Suppressor macrophage (primary cell): ENCODE data around the gene CHI3L2.

Source experiments
- DNase-seq, 4 experiments: peaks; one replicate each; pipeline ENCODE4 v3.0.0-alpha.2; 2020 to 2022

The CHI3L2 gene

DNA sequence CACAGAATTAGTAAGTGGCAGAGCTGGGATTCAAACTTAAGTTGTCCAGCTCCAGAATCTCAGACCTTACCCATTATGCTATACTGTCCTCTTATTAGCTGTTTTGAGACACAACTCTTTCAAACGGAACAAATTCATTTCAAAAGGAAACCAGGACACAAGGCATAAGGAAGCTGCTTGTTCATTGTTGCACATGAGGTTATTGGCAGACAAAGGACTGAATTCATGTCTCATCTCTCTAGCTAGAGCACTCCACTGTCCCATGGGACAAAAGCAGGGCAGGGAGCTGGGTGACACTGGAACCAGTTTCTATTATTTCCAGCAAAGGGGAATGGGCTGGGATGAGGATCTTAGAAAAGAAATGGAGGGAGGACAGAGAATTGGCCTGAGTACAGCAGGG lies 26.4 kb downstream of the CHI3L2 start:
- DNase-seq, result no peak

DNA sequence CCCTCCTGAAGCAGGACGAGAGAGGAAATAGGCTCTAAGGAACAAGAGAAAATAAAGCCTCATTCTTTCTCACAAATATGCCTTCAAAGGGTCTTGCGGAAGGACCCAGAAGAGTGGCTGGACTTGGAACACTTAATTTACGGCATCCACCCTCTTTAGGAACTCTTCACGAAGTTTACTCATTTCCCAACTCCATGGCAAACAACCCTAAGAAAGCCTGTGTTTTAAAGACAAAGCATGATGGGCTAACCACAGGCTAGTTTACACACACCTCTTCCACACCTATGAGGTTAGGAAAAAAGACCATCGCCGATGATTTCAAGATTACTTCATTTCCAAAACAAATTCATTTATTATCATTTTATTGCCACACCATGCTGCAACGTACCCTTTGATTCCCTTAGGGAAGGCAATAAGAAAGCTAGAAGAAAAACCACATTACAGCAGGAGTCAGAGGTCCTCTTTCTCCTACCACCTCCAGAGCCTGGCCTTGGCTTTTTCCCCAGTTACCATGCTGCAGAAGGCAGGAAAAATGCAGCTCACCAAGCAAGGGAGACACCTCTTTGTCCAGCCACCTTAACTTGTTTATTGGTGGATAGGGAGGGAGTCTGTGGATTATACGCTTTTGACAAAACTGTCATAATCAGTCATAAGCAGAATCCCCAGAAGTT lies 29.6 kb downstream of the CHI3L2 start:
- DNase-seq, result no peak

DNA sequence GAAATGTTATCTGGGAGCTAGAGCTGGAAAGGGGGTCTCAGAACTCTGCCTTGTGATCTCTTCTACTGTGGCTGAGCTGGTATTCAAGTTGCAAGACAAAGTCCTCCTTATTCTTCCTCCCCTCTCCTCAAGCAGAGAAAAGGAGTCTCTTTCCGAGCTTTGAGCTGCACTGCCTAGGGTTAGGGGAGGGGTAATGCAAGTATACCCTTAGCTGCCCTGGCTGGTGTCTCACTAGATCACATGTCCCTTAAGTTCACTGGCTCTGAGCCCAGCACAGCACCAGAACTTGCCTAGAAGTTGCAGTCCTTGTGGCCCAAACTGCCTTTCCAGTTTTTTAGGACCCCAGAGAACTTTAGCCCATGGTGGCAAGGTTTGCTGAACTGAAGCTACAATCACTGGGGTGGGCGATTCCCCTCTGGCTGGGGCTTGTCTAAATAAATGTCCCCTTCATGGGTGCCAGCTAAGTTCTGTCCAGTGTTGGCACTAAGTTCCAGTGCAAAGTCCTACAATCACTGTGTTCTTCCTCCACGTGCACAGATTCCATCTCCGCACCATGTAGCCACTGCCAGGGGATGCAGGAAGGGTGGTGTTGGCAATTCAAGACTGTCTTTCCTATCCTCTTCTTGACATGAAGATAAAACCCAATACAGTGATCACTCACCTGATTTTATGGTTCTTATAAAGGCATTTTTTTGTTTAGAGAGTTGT lies 40.4 kb downstream of the CHI3L2 start:
- DNase-seq, result no peak

DNA sequence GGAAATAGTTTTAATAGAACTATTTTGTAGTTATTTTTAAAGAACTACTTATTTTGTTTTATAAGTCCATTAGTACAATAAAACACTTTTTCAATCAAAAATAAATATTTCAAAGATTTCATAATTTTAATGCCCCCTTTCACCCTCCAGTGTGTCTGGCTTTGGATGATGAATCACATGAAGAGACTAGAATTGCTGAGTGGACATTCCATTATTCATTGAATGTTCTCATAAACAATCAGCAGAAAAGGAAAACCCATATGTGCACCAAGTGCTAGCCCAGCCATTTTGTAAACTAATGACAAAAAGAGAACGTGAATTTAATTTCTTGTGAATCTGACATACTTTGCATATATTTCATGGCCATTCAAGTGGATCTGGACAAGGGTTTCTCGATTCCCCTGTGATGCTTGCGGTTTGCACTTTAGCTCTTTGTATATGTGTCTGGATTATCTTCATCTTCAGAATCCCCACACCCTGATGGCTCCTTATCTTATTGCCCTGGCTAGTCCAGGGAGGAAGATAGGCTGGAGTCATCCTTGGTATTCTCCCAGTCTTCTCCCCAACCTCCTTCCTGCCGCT lies 42.4 kb downstream of the CHI3L2 start:
- no peak for DNase-seq

DNA sequence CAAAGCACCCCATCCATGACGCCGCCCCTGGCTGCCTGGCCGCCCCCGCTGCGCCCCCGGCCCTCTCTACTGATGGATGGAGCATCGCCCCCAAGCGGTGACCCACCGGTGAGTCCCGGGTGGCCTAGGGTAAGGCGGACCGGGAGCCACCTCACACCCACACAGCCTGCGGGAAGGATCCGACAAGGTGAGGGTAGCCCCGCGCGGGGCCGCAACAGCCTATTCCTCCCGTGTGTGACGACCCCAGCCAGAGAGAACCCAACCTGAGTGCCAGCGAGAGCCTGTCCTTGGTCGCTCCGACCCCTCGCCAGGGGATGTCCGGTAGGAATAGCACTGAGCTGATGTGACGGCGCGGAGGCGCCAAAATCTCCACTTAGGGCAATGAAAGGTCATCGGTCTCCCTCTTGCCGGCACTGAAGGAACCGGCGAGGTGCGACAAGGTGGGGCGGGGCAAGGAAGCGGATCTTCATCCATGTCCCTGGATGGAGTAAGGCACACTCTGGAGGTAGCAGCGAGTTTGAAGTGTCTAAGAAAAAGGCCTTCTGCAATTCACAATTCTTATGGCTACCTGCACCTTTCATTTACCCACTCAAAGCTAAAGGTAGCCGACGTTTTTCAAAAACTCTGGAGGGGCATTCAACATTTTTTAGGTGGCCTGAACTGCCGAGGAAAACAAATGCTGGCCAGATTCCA lies 43.4 kb downstream of the CHI3L2 start:
- no peak for DNase-seq

DNA sequence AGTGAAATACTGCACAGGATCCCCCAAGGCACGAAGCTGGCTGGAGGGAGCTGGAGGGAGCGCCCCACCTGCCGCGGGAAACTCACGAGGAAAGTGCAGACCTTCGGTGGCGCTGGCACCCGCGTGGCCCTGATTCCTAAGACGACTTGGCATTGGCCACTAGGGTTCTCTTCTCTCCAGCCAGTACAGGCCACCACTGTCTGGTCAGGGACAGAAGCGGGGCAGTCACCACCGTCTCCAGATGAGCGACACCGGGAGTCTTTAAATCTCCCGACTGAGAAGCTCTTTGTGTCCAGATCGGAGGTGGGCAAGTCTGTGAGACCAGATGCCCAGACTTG lies 43.9 kb downstream of the CHI3L2 start:
- no peak for DNase-seq

DNA sequence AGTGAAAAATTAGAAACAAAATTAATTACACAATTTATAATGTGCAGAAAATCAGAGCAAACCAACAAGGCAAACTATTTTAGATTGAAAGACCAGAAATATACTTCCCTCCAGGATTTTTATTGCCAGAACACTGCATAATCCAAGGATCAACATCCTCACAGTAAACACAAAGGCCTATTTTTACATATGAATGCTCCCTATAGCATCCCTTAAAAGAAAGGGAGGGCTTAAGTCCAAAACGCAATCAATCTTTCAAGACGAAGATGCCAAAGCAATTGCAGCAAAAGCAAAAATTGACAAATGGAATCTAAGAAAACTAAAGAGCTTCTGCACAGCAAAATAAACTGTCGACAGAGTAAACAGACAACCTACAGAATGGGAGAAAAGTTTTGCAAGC lies 44.6 kb downstream of the CHI3L2 start:
- no peak for DNase-seq

DNA sequence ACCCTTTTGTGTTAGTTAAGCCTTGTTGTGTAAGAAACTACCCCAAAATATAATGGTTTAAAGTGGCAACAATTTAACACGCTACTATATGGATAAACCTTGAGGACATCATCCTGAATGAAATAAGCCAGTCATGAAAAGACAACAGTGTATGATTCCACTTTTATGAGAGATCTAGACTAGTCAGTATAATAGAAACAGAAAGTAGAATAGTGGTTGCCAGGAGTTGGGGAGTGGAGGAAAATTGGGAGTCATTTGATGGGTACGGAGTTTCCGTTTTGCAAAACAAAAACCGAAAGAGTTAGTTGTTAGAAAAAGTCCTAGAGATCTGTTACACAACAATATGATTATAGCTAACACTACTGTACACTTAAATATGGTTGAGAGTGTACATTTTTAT lies 47.1 kb downstream of the CHI3L2 start:
- DNase-seq, result no peak

DNA sequence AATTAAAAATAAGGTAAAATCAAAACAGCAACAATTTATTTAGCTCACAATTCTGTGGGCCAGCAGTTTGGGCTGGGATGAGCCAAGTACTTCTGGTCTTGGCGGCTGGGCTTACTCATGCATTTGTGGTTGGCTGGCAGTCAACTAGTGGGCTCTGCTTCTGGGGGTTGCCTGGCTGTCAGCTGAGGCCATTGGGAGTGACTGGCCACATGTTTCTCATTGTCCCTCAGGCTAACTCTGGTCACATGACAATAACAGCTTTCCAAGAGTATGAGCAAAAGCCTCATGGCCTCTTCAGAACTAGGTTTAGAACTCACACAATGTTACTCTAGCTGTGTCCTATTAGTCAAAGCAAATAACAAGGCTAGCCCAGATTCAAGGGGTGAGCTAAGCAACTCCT lies 47.6 kb downstream of the CHI3L2 start:
- peak; percentile 25 to 49 (median 38) for DNase-seq

DNA sequence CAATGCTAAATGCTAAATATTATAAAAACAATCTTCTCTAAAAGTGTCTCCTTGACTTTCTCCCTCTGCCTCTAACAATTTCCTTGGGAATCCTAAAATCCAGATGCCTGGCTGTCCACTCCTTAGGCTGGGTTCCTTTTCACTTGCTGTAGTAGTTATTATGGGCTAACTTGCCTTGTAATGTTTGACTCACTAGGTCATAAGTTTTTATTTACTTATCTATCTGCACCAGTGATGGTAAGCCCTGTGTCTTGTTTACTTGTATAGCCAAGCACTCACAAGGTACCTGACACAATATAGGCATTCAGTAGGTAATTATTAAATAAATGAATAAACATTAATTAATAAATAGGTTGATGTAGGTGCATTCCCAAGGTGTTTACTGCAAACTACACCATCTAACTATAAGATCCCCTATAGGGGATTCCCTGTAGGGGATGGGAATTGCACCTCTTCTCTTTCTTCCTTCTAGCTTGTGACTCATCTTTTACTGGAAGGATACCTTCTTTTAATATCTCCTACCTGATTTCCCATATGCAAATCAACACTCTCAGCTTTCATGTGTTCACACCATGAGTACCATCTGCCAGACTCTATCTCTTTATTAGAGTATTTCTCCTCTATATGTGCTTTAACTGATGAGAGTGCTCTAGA lies 48.4 kb downstream of the CHI3L2 start:
- DNase-seq, result no peak

DNA sequence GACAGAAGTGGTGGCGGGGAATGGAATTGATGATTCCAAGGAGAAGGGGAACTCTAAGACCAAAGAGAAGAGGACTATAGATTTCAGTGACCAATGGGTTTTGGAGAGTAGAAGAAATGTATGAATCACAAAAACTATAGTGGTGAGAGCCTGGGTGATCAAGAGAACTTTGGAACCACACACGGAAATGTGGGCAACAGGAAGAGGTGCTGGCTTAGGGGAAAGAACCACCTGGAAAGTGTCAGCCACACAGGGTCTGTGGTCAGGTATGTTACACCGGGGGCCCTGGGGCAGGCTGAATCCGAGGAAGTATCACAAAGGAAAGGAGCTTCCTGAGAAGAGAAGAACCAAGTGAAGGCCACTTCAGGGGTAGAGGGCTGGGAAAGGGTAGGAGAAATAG lies 51.6 kb downstream of the CHI3L2 start:
- no peak for DNase-seq

DNA sequence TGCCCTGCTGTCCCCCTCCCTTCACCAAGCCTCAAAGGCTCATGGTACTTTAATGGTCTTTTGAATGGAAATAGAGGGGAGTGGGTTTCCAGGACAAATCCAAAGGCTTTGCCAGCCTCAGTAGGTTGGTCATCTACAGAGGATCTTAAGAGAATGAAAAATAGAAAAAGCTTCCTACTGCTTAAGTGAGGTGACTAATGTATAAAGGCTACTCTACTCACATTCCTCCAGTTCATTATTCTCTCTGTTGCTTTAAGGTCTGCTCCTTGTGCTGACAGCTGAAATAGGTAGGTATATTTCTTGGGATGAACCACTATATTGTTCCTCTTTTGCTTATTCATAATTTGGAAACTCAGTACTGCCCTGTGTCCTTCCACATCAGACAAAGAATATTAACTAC lies 52.8 kb downstream of the CHI3L2 start:
- no peak for DNase-seq

DNA sequence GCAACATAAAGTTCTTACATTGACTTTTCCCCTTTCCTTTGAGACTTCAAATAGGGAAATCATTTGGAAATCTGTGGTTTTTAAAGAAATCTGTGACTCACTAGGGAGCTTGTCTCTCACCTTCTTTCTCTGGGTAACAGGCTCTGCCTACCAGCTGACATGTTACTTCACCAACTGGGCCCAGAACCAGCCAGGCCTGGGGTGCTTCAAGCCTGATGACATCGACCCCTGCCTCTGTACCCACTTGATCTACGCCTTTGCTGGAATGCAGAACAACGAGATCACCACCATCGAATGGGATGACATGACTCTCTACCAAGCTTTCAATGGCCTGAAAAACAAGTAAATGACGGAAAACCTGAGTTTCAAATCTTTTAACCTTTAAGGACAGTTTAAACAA lies 53.9 kb downstream of the CHI3L2 start:
- DNase-seq, result peak; percentile 36 to 68 (median 50)

DNA sequence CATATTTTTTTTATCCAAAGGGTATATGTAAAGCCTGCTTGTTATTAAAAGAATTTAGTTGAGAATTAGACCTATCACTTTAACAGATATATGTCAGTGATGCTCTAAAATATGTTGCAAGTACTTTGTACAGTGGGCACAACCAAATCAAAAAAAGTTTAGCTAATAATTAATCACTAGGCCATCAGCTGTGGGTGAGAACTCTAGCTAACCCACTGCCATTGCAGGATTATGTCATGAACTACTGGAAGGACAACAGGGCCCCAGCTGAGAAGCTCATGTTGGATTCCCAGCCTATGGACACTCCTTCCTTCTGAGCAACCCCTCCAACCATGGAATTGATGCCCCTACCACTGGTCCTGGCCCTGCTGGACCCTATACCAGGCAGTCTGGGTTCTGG lies 56.3 kb downstream of the CHI3L2 start:
- no peak for DNase-seq

DNA sequence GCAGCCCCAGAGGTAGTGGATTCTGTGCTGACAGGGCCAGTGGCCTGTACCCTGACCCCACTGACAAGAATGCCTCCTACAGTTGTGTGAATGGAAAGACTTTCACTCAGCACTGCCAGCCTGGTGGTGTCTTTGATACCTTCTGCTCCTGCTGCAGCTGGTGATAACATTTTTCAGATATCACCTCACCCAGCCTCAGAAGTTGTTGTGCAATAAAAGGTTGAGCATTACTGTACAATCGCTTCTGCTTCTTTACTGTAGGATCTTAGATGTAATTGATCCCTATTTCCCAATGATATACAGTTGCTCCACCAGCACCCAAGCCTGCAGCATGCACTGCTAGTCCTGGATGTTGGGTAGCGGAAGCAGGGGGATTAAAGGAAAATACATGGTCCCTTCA lies 58.4 kb downstream of the CHI3L2 start:
- no peak for DNase-seq

DNA sequence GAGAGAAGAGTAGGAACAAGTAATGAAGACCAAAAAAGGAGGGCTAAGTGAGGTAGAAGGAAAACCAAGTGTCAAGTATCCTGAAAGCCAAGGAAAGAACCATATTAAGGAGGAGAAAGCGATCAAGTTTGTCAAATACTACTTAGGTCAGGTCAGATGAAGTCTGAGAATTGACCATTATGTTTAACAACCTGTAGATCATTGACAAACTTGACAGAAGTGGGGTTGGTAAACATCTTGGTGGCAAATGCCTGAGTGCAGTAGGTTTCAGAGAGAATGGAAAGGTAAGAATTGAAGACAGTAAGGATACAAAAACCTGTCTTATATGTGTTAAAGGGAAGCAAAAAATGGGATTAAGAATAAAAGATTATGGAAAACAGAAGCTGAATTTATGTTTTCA lies 59.4 kb downstream of the CHI3L2 start:
- DNase-seq, result no peak

DNA sequence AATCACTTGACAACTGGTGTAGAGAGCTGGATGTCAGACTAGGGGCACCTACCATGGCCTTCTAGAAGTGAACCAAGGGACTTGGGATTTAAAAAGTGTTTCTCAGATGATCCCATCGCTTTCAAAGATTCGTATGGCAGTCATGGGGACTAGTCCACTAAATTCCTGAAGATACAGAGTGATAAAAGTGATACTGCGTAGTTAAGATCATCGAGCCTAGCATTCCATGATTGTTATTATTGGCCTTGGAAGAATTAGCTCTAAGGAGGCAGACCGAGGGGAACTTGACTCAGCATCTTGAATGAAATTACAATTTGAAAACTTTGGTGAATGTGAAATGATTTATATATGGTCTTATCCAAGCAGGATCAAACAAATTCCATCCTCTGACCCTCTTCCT lies 61.9 kb downstream of the CHI3L2 start:
- DNase-seq, result no peak

DNA sequence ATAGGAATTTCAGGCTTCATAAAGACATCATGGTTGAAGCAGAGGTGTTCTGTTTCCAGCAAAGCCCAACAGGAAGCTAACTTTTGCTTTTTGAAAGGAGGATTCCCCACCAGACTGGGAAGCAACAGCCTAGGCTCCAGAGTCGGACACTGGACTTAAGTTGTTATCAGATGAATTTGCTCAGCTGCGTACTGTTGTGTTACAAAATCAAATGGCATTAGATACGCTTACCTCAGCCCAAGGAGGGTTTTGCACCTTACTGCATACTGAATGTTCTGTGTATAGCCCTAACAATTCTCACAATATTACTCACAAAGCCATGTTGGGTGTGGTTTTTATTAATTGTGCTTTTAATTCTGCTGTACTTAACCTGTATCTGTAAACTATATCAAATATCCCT lies 62.6 kb downstream of the CHI3L2 start:
- no peak for DNase-seq

DNA sequence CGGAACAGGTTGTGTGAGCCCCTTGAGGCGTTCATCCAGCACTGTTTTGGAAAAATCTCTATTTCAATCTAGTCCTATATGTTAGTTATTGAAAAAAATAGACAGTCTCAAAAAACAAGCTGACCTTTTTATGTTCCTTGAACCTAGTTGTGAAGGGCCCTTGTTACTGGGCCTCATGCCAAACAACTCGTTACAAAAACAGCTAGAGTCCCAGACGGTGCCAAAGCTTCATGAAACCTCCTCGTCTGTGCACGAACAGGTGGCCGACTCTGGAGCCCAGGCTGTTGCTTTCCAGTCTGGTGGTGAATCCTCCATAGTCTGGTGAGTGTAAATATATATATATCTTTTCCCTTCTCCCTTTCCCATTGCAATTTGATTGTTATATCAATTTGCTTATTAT lies 63.1 kb downstream of the CHI3L2 start, which contains the start of gene CHIA:
TSS of gene CHIA (plus strand) at position 222 of the 400 bp plus-strand sequence. CDS start 19,617 bp downstream, outside the sequence.
- no peak for DNase-seq
